Panc1 (cell line): ENCODE data around the gene VMO1. TPM values are rescaled to one million over a fixed set of nuclear protein-coding genes. Genes with fewer than 3 reads are reported as not detected.

Source experiments
- ATAC-seq: fragments of 200-7000 bp; cut with Tn5 transposase; 2 replicates; pipeline ENCODE4 v1.9.1; 2020; ENCODE audit warnings: mild to moderate bottlenecking, moderate library complexity
- BruUV-seq: library from RNA; stranded (reverse); fragments of 400-500 nt; replicated peaks from 2 replicates; lab custom pipeline; 2021; lab: Mats Ljungman, UMichigan
- CTCF ChIA-PET: fragments of 300-600 bp; sonication (Branson Sonifier 250); formaldehyde crosslinking; loops from one replicate; lab custom pipeline; 2022; ENCODE audit warnings: antibody characterized with exemption; lab: Charles Lee
- POLR2A ChIA-PET: fragments of 300-600 bp; sonication (Branson Sonifier 250); formaldehyde crosslinking; loops from one replicate; lab custom pipeline; 2022; ENCODE audit warnings: antibody characterized with exemption; lab: Charles Lee
- DNase-seq: peaks from one replicate; pipeline ENCODE4 v3.0.0-alpha.2; 2010; ENCODE audit warnings: low read depth, low spot score
- H3K27ac ChIP-seq: 2 replicates; pipeline ENCODE4 v1.5.1; 2011; ENCODE audit warnings: mild to moderate bottlenecking, low read length, inconsistent platforms
- H3K27me3 ChIP-seq: fragments of 200-500 bp; sonication (Bioruptor generic); 2 replicates; pipeline ENCODE4 v1.6.0; 2014; ENCODE audit warnings: low read length, inconsistent platforms; ENCODE audit not compliant: control insufficient read depth, insufficient read depth
- H3K36me3 ChIP-seq: fragments of 200-500 bp; sonication (Bioruptor generic); 2 replicates; pipeline ENCODE4 v1.5.1; 2014; ENCODE audit warnings: inconsistent platforms, mild to moderate bottlenecking, low read length, moderate library complexity; ENCODE audit not compliant: control insufficient read depth, insufficient read depth
- H3K4me1 ChIP-seq: 2 replicates; pipeline ENCODE4 v1.5.1; 2011; ENCODE audit warnings: inconsistent platforms, mild to moderate bottlenecking, low read length, moderate library complexity; ENCODE audit not compliant: control insufficient read depth, insufficient read depth
- H3K4me3 ChIP-seq, 2 experiments: 2 replicates each; pipeline ENCODE4 v1.5.1; 2011 to 2012; ENCODE audit warnings: low read depth in 2 of 2, low read length in 2 of 2, mild to moderate bottlenecking in 2 of 2, inconsistent platforms in 1 of 2, moderate library complexity in 1 of 2
- H3K9me3 ChIP-seq: fragments of 200-500 bp; sonication (Bioruptor generic); 2 replicates; pipeline ENCODE4 v1.5.1; 2014; ENCODE audit warnings: low read depth, mild to moderate bottlenecking, inconsistent platforms, low read length, moderate library complexity; ENCODE audit not compliant: control insufficient read depth, insufficient read depth
- CTCF ChIP-seq: fragments of 450-650 bp; IDR thresholded peaks from 2 replicates; pipeline ENCODE4 v1.5.1; 2017; ENCODE audit warnings: mild to moderate bottlenecking
- POLR2AphosphoS5 ChIP-seq: IDR thresholded peaks from 2 replicates; pipeline ENCODE4 v1.6.1; 2012; ENCODE audit warnings: mild to moderate bottlenecking, low read depth, low read length, moderate library complexity
- REST ChIP-seq, 2 experiments: IDR thresholded peaks; 2 replicates each; pipeline ENCODE4 v1.6.1; 2011 to 2012; ENCODE audit warnings: low read depth in 2 of 2, control low read depth in 1 of 2, low read length in 1 of 2, mild to moderate bottlenecking in 1 of 2, moderate library complexity in 1 of 2; ENCODE audit not compliant: insufficient read depth in 1 of 2
- SIN3A ChIP-seq: IDR thresholded peaks from 2 replicates; pipeline ENCODE4 v1.6.1; 2012; ENCODE audit warnings: low read depth, mild to moderate bottlenecking, low read length, moderate library complexity, borderline replicate concordance; ENCODE audit not compliant: insufficient read depth
- TCF7L2 ChIP-seq: IDR thresholded peaks from 2 replicates; pipeline ENCODE4 v1.6.1; 2011; ENCODE audit warnings: mild to moderate bottlenecking, low read depth, low read length, inconsistent platforms
- in situ Hi-C: cut with HindIII; loops from 2 replicates; pipeline ENCODE4 v1.10.0; 2016; ENCODE audit warnings: low sequenced_read_pairs, low pct_unique_long_range_greater_than_20kb
- intact Hi-C: fragments of 100-400 bp; cut with micrococcal nuclease; formaldehyde crosslinking; loops from one replicate; pipeline ENCODE4 v1.10.0; 2022; ENCODE audit not compliant: unreplicated experiment
- total RNA-seq: library from RNA; stranded (reverse); gene quantifications from one replicate; pipeline ENCODE4 v1.2.1, GENCODE V29; 2021; ENCODE audit not compliant: unreplicated experiment

The VMO1 gene
- total RNA-seq, 1 experiment from 2014 or later = 0.49 TPM

GRCh38 chr17:4741544-4741943 is 44.6 kb downstream of the VMO1 start:
- no peaks in the 10 kb centered on the region for H3K36me3 ChIP-seq
- no TSS peak for BruUV-seq
- no peak overlapping the region for H3K4me3 ChIP-seq
- H3K27me3 ChIP-seq = peaks cover 7% of the 10 kb centered on the region; the same call in 1 of the 2 replicates
- H3K4me1 ChIP-seq = no peaks in the 10 kb centered on the region
- H3K9me3 ChIP-seq = no peaks in the 10 kb centered on the region
- ATAC-seq (no peak), DNase-seq (no peak)
- TF ChIP-seq POLR2AphosphoS5 = no peak
- no peak for TF ChIP-seq REST (IDR thresholded peaks at IDR 0.05; ENCODE audit: insufficient read depth in 1 of 2, low read depth in 2 of 2, low read length in 1 of 2)
- no peak for TF ChIP-seq CTCF
- no peak for TF ChIP-seq TCF7L2
- no peak for TF ChIP-seq SIN3A
- POLR2A ChIA-PET = no interaction called here
- in situ Hi-C loops = no loop called here
- no peak overlapping the region for H3K27ac ChIP-seq
- intact Hi-C loops = no loop called here
- CTCF ChIA-PET = no interaction called here

- Histone ChIP-seq H3K4me1 (no peaks in the 10 kb centered on the region), H3K9me3 (no peaks in the 10 kb centered on the region), H3K27me3 (peaks cover 7% of the 10 kb centered on the region; the same call in 1 of the 2 replicates), H3K4me3 (no peak overlapping the region), H3K36me3 (no peaks in the 10 kb centered on the region), H3K27ac (no peak overlapping the region)
- DNase-seq (no peak), ATAC-seq (no peak)
- CTCF ChIA-PET = no interaction called here
- BruUV-seq = no TSS peak
- in situ Hi-C loops = no loop called here
- TF ChIP-seq CTCF (no peak), REST (IDR thresholded peaks at IDR 0.05; ENCODE audit: insufficient read depth in 1 of 2, low read depth in 2 of 2, low read length in 1 of 2) (no peak), SIN3A (no peak), POLR2AphosphoS5 (no peak), TCF7L2 (no peak)
- intact Hi-C loops = no loop called here
- POLR2A ChIA-PET = no interaction called here
Measured at GRCh38 chr17:4740584-4740983, 45.6 kb downstream of the VMO1 start.
